H1 (cell line): Measurements from ENCODE around the gene GPSM3.

Experiments
- CEBPB ChIP-seq: IDR thresholded peaks from 2 replicates; pipeline ENCODE4 v1.6.1; 2012; ENCODE audit warnings: low read depth, low read length
- CTCF ChIP-seq, 3 experiments: IDR thresholded peaks; 1 replicate in 2 of 3; 2 replicates in 1 of 3; pipeline versions ENCODE4 v1.5.1 to v1.6.1; 2011; ENCODE audit warnings: low read length in 3 of 3, mild to moderate bottlenecking in 3 of 3, inconsistent platforms in 2 of 3, low read depth in 1 of 3, moderate library complexity in 1 of 3; ENCODE audit not compliant: insufficient read depth in 1 of 3; ENCODE audit errors: control extremely low read depth in 1 of 3
- GABPA ChIP-seq: IDR thresholded peaks from 2 replicates; pipeline ENCODE4 v1.6.1; 2011; ENCODE audit warnings: mild to moderate bottlenecking, low read length, moderate library complexity, borderline replicate concordance; ENCODE audit not compliant: insufficient read depth
- HDAC6 ChIP-seq: IDR thresholded peaks from one replicate; pipeline ENCODE4 v1.7.1; 2012; ENCODE audit warnings: low read depth, mild to moderate bottlenecking, inconsistent platforms, low read length, moderate library complexity
- MAFK ChIP-seq: IDR thresholded peaks from 2 replicates; pipeline ENCODE4 v1.6.1; 2012; ENCODE audit warnings: low read depth, mild to moderate bottlenecking, improper control_type of control experiment, low read length
- POLR2A ChIP-seq, 2 experiments: IDR thresholded peaks; 1 replicate in 1 of 2; 2 replicates in 1 of 2; pipeline ENCODE4 v1.6.1; 2011; ENCODE audit warnings: low read depth in 2 of 2, low read length in 2 of 2, mild to moderate bottlenecking in 2 of 2; ENCODE audit errors: control extremely low read depth in 1 of 2
- RAD21 ChIP-seq, 2 experiments: IDR thresholded peaks in 1 of 2; conservative IDR thresholded peaks in 1 of 2; 2 replicates each; pipeline ENCODE4 v1.6.1; 2011; ENCODE audit warnings: low read depth in 2 of 2, low read length in 2 of 2, improper control_type of control experiment in 1 of 2, inconsistent platforms in 1 of 2, mild to moderate bottlenecking in 1 of 2, moderate library complexity in 1 of 2
- SP1 ChIP-seq: IDR thresholded peaks from 2 replicates; pipeline ENCODE4 v1.6.1; 2011; ENCODE audit warnings: low read depth, low read length
- TBP ChIP-seq: IDR thresholded peaks from 2 replicates; pipeline ENCODE4 v1.6.1; 2011; ENCODE audit warnings: low read depth, low read length, improper control_type of control experiment
- YY1 ChIP-seq: IDR thresholded peaks from 2 replicates; pipeline ENCODE4 v1.6.1; 2011; ENCODE audit warnings: low read depth, mild to moderate bottlenecking, low read length

- TF ChIP-seq CTCF (IDR thresholded peaks at IDR 0.05; ENCODE audit: control extremely low read depth in 1 of 3, insufficient read depth in 1 of 3, low read depth in 1 of 3, low read length in 3 of 3): no peak
- no peak for TF ChIP-seq POLR2A (IDR thresholded peaks at IDR 0.05; ENCODE audit: control extremely low read depth in 1 of 2, low read depth in 2 of 2, low read length in 2 of 2)
- no peak for TF ChIP-seq YY1
- no peak for TF ChIP-seq SP1
- no peak for TF ChIP-seq MAFK
- no peak for TF ChIP-seq RAD21 (IDR thresholded peaks at IDR 0.05 in 1 of 2, conservative IDR thresholded peaks at IDR 0.05 in 1 of 2; ENCODE audit: low read depth in 2 of 2, low read length in 2 of 2)
- TF ChIP-seq CEBPB: no peak
- TF ChIP-seq HDAC6: no peak
- no peak for TF ChIP-seq GABPA
- no peak for TF ChIP-seq TBP
These were observed 5.9 kb upstream of the GPSM3 start for GRCh38 chr6:32198345-32198696.
